HepG2 (cell line): Measurements from ENCODE around the gene MBL2. TPM values are rescaled to one million over a fixed set of nuclear protein-coding genes. Genes with fewer than 3 reads are reported as not detected.
A peak's percentile ranks its signal among the peaks of the same experiment; 100 is the strongest.

Source experiments
- GABPA ChIP-seq, 2 experiments: IDR thresholded peaks; 2 replicates each; pipeline ENCODE4 v1.6.1; 2011 to 2016; ENCODE audit warnings: low read depth in 2 of 2, low read length in 1 of 2, missing biosample characterization in 1 of 2, missing genetic modification characterization in 1 of 2
- GABPB1 ChIP-seq: IDR thresholded peaks from 2 replicates; pipeline ENCODE4 v1.6.1; 2016; ENCODE audit warnings: mild to moderate bottlenecking, missing genetic modification reagents, moderate library complexity, missing compliant biosample characterization
- HNRNPL ChIP-seq: fragments of 200-400 bp; formaldehyde crosslinking; IDR thresholded peaks from 2 replicates; pipeline ENCODE4 v1.6.1; 2017; ENCODE audit warnings: mild to moderate bottlenecking, low read depth, low read length
- SP140L ChIP-seq: sonication (generic); formaldehyde crosslinking; IDR thresholded peaks from 2 replicates; pipeline ENCODE4 v1.4.0; 2020; ENCODE audit warnings: missing genetic modification reagents, borderline replicate concordance
- SRSF1 ChIP-seq: fragments of 200-400 bp; formaldehyde crosslinking; optimal IDR thresholded peaks from 2 replicates; pipeline ENCODE3; 2017; ENCODE audit warnings: mild to moderate bottlenecking, low read depth, low read length, moderate library complexity
- TBX2 ChIP-seq: sonication (generic); formaldehyde crosslinking; IDR thresholded peaks from 2 replicates; pipeline ENCODE4 v1.5.0; 2020; ENCODE audit warnings: missing genetic modification reagents, mild to moderate bottlenecking, borderline replicate concordance
- ZNF256 ChIP-seq: sonication (generic); formaldehyde crosslinking; conservative IDR thresholded peaks from 2 replicates; pipeline ENCODE4 v1.4.0; 2020; ENCODE audit warnings: missing genetic modification reagents
- ZNF777 ChIP-seq: sonication (generic); formaldehyde crosslinking; IDR thresholded peaks from 2 replicates; pipeline ENCODE4 v1.4.0; 2020; ENCODE audit warnings: missing genetic modification reagents
- polyA plus RNA-seq, 8 experiments: library from polyadenylated mRNA; depleted of rRNA in 3 of 8; stranded (reverse) in 7 of 8; unstranded in 1 of 8; fragments of >200 nt; fragmentation: Illumina TruSeq in 4 of 8; extraction: Trizol in 4 of 8; gene quantifications; 2 replicates each; pipeline versions ENCODE4 v1.2.1 to v1.2.3, GENCODE V29; 2011 to 2016; ENCODE audit warnings: low read depth in 4 of 8, missing spikeins in 1 of 8, mixed read lengths in 1 of 8; ENCODE audit not compliant: insufficient read depth in 1 of 8
- total RNA-seq, 5 experiments: library from RNA; depleted of rRNA; stranded (reverse); fragments of >200 nt; fragmentation: Illumina TruSeq; extraction: Trizol; gene quantifications; 2 replicates each; pipeline ENCODE4 v1.2.3, GENCODE V29; 2016; ENCODE audit warnings: low read depth in 1 of 5
- TF ChIP-seq, protein P1 (sequence below): sonication (generic); formaldehyde crosslinking; IDR thresholded peaks from 2 replicates; pipeline ENCODE4 v1.5.1; 2020; ENCODE audit warnings: mild to moderate bottlenecking, missing genetic modification reagents, moderate library complexity
- TF ChIP-seq, protein P2 (sequence below): sonication (generic); formaldehyde crosslinking; IDR thresholded peaks from 2 replicates; pipeline ENCODE4 v1.4.0; 2020; ENCODE audit warnings: mild to moderate bottlenecking, missing genetic modification reagents
- TF ChIP-seq, protein P3 (sequence below): sonication (generic); formaldehyde crosslinking; IDR thresholded peaks from 2 replicates; pipeline ENCODE4 v1.5.0; 2020; ENCODE audit warnings: mild to moderate bottlenecking, missing genetic modification reagents, borderline replicate concordance
- TF ChIP-seq, protein P4 (sequence below): sonication (generic); formaldehyde crosslinking; IDR thresholded peaks from 2 replicates; pipeline ENCODE4 v1.5.0; 2020; ENCODE audit warnings: mild to moderate bottlenecking, missing genetic modification reagents
- TF ChIP-seq, protein P5 (sequence below), 2 experiments: sonication (generic) in 1 of 2; formaldehyde crosslinking in 1 of 2; IDR thresholded peaks; 2 replicates each; pipeline versions ENCODE4 v1.4.0 to v1.6.1; 2016 to 2020; ENCODE audit warnings: borderline replicate concordance in 1 of 2, low read depth in 1 of 2, mild to moderate bottlenecking in 1 of 2, missing genetic modification reagents in 1 of 2
- TF ChIP-seq, protein P6 (sequence below): sonication (generic); formaldehyde crosslinking; IDR thresholded peaks from 2 replicates; pipeline ENCODE4 v1.5.0; 2020; ENCODE audit warnings: missing genetic modification reagents

The MBL2 gene
- total and polyA plus RNA-seq, 2 of the 13 experiments (the other 11 are each of a cell fraction or from before 2014, with no cell fraction given) = 9.6 to 16.2 TPM

DNA sequence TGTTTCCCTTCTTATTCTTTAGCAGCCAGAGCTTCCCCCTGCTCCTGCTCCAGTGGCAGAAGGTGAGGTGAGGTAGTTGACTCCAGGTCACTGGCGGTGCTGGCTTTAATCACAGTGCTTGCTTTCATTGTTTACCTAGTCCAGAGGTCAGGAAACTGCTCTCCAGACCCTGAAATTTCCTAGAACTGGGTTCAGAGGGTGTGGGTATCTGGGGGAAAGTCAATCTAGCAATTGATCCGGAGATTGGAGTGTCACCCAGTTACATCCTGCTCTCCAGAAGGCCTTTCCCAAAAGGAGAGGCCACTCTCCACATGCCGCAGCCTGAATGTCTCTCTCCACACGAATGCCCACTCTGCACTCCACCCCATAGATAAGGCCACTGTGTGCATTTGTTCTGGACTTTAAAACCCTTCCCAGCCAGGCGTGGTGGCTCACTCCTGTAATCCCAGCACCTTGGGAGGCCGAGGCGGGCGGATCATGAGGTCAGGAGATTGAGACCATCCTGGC is 2.1 kb upstream of the MBL2 start (continued):
- TF ChIP-seq, protein P1, sequence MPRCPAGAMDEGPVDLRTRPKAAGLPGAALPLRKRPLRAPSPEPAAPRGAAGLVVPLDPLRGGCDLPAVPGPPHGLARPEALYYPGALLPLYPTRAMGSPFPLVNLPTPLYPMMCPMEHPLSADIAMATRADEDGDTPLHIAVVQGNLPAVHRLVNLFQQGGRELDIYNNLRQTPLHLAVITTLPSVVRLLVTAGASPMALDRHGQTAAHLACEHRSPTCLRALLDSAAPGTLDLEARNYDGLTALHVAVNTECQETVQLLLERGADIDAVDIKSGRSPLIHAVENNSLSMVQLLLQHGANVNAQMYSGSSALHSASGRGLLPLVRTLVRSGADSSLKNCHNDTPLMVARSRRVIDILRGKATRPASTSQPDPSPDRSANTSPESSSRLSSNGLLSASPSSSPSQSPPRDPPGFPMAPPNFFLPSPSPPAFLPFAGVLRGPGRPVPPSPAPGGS (CRISPR knock-in tag) = no peak
- TF ChIP-seq TBX2 (CRISPR knock-in tag) (peak; percentile 98), ZNF256 (CRISPR knock-in tag) (peak; percentile 11; the same call in 1 of the 2 replicates), SRSF1 (no peak), HNRNPL (no peak), GABPA (IDR thresholded peaks at IDR 0.05; ENCODE audit: low read depth, low read length) (no peak), GABPA (CRISPR knock-in tag; IDR thresholded peaks at IDR 0.05; ENCODE audit: low read depth) (peak; percentile 46), ZNF777 (no peak), SP140L (CRISPR knock-in tag) (peak; percentile 94; the same call in 1 of the 2 replicates), GABPB1 (peak; percentile 32; the same call in 1 of the 2 replicates)
- TF ChIP-seq, protein P2, sequence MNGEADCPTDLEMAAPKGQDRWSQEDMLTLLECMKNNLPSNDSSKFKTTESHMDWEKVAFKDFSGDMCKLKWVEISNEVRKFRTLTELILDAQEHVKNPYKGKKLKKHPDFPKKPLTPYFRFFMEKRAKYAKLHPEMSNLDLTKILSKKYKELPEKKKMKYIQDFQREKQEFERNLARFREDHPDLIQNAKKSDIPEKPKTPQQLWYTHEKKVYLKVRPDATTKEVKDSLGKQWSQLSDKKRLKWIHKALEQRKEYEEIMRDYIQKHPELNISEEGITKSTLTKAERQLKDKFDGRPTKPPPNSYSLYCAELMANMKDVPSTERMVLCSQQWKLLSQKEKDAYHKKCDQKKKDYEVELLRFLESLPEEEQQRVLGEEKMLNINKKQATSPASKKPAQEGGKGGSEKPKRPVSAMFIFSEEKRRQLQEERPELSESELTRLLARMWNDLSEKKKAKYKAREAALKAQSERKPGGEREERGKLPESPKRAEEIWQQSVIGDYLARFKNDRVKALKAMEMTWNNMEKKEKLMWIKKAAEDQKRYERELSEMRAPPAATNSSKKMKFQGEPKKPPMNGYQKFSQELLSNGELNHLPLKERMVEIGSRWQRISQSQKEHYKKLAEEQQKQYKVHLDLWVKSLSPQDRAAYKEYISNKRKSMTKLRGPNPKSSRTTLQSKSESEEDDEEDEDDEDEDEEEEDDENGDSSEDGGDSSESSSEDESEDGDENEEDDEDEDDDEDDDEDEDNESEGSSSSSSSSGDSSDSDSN (CRISPR knock-in tag) = peak; percentile 61
- TF ChIP-seq, protein P3, sequence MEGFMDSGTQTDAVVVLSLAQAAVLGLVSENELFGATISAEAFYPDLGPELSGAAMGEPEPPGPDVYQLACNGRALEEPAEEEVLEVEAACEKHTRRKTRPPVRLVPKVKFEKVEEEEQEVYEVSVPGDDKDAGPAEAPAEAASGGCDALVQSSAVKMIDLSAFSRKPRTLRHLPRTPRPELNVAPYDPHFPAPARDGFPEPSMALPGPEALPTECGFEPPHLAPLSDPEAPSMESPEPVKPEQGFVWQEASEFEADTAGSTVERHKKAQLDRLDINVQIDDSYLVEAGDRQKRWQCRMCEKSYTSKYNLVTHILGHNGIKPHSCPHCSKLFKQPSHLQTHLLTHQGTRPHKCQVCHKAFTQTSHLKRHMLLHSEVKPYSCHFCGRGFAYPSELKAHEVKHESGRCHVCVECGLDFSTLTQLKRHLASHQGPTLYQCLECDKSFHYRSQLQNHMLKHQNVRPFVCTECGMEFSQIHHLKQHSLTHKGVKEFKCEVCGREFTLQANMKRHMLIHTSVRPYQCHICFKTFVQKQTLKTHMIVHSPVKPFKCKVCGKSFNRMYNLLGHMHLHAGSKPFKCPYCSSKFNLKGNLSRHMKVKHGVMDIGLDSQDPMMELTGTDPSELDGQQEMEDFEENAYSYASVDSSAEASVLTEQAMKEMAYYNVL (CRISPR knock-in tag) = peak; percentile 56; the same call in 1 of the 2 replicates
- TF ChIP-seq, protein P4, sequence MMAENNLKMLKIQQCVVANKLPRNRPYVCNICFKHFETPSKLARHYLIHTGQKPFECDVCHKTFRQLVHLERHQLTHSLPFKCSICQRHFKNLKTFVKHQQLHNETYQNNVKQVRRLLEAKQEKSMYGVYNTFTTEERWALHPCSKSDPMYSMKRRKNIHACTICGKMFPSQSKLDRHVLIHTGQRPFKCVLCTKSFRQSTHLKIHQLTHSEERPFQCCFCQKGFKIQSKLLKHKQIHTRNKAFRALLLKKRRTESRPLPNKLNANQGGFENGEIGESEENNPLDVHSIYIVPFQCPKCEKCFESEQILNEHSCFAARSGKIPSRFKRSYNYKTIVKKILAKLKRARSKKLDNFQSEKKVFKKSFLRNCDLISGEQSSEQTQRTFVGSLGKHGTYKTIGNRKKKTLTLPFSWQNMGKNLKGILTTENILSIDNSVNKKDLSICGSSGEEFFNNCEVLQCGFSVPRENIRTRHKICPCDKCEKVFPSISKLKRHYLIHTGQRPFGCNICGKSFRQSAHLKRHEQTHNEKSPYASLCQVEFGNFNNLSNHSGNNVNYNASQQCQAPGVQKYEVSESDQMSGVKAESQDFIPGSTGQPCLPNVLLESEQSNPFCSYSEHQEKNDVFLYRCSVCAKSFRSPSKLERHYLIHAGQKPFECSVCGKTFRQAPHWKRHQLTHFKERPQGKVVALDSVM (CRISPR knock-in tag) = no peak
- TF ChIP-seq, protein P5, sequence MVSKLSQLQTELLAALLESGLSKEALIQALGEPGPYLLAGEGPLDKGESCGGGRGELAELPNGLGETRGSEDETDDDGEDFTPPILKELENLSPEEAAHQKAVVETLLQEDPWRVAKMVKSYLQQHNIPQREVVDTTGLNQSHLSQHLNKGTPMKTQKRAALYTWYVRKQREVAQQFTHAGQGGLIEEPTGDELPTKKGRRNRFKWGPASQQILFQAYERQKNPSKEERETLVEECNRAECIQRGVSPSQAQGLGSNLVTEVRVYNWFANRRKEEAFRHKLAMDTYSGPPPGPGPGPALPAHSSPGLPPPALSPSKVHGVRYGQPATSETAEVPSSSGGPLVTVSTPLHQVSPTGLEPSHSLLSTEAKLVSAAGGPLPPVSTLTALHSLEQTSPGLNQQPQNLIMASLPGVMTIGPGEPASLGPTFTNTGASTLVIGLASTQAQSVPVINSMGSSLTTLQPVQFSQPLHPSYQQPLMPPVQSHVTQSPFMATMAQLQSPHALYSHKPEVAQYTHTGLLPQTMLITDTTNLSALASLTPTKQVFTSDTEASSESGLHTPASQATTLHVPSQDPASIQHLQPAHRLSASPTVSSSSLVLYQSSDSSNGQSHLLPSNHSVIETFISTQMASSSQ (IDR thresholded peaks at IDR 0.05; ENCODE audit: low read depth) = peak; percentile 80
- TF ChIP-seq, protein P5 (CRISPR knock-in tag; IDR thresholded peaks at IDR 0.05; ENCODE audit: borderline replicate concordance) = peak; percentile 93
- TF ChIP-seq, protein P6, sequence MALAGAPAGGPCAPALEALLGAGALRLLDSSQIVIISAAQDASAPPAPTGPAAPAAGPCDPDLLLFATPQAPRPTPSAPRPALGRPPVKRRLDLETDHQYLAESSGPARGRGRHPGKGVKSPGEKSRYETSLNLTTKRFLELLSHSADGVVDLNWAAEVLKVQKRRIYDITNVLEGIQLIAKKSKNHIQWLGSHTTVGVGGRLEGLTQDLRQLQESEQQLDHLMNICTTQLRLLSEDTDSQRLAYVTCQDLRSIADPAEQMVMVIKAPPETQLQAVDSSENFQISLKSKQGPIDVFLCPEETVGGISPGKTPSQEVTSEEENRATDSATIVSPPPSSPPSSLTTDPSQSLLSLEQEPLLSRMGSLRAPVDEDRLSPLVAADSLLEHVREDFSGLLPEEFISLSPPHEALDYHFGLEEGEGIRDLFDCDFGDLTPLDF (CRISPR knock-in tag) = no peak
